ENCODE measurements around the gene SDF2L1. TPM values are rescaled to one million over a fixed set of nuclear protein-coding genes. Genes with fewer than 3 reads are reported as not detected.
A peak's percentile ranks its signal among the peaks of the same experiment; 100 is the strongest.
"Not testable (repeated sequence)": the region's sequence is repeated elsewhere in the genome, so short reads cannot be mapped to it uniquely, and the experiment has no call there.

SDF2L1 gene
- total RNA-seq, 1 donor from 2014 or later = 4.3 TPM

DNA sequence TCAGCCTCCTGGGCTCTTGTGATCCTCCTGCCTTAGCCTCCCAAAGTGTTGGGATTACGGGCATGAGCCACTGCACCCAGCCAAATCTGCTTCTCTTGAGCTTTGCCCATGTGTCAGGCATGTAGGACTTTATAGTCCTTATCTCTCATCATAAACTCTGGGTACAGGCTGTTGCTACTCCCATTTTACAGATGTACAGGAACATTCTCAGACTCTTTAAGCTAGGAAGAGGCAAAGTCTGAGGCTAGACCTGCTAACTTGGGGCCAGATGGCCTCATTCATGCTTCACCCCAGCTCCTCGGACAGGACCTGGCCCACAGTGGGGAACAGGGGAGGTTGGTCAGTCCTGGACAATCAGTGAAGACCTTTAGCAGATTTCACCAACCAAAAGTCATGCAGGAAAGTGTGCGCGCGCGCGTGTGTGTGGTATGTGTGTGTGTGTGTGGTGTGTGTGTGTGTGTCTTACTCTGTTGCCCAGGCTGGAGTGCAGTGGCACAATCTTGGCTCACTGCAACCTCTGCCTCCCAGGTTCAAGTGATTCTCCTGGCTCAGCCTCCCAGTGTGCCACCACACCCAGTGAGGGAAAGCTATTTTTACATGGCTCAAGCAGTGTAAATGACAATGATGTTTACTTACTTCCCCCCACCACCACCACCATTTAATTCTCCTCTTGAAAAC lies 36.1 kb upstream of the SDF2L1 start:
- no peaks in the 10 kb centered on the region for H3K36me3 ChIP-seq
- H3K4me2 ChIP-seq = no peak overlapping the region
- Mint-ChIP-seq H3K9me3 (no peaks in the 10 kb centered on the region), H3K27me3 (ENCODE audit: insufficient read depth, low read depth) (no peaks in the 10 kb centered on the region), H3K36me3 (peaks cover 13% of the 10 kb centered on the region), H3K4me3 (no peak overlapping the region), H3K27ac (peak overlapping the region; percentile 69), H3K4me1 (peaks cover 6% of the 10 kb centered on the region)
- DNase-seq (ENCODE audit: low spot score) = no peak
- H3F3A ChIP-seq (ENCODE audit: low read depth) = no peaks in the 10 kb centered on the region
- TF ChIP-seq EZH2 (IDR thresholded peaks at IDR 0.05) = no peak
- TF ChIP-seq, protein P1, sequence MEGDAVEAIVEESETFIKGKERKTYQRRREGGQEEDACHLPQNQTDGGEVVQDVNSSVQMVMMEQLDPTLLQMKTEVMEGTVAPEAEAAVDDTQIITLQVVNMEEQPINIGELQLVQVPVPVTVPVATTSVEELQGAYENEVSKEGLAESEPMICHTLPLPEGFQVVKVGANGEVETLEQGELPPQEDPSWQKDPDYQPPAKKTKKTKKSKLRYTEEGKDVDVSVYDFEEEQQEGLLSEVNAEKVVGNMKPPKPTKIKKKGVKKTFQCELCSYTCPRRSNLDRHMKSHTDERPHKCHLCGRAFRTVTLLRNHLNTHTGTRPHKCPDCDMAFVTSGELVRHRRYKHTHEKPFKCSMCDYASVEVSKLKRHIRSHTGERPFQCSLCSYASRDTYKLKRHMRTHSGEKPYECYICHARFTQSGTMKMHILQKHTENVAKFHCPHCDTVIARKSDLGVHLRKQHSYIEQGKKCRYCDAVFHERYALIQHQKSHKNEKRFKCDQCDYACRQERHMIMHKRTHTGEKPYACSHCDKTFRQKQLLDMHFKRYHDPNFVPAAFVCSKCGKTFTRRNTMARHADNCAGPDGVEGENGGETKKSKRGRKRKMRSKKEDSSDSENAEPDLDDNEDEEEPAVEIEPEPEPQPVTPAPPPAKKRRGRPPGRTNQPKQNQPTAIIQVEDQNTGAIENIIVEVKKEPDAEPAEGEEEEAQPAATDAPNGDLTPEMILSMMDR (IDR thresholded peaks at IDR 0.05) = no peak
- TF ChIP-seq EZH2phosphoT487 (IDR thresholded peaks at IDR 0.05) = no peak
- no peak overlapping the region for H3K27ac ChIP-seq
- no peak overlapping the region for H2AFZ ChIP-seq (replicated peaks)
- H4K20me1 ChIP-seq (ENCODE audit: low read depth) = peaks cover 96% of the 10 kb centered on the region
- no peak overlapping the region for H3K9ac ChIP-seq
- H3K27me3 ChIP-seq = no peaks in the 10 kb centered on the region
- peaks cover 96% of the 10 kb centered on the region for H3K79me2 ChIP-seq (ENCODE audit: low read depth)
- H3K9me3 ChIP-seq (ENCODE audit: low read depth) = no peaks in the 10 kb centered on the region
- H3K4me3 ChIP-seq = no peak overlapping the region
- no peaks in the 10 kb centered on the region for H3K4me1 ChIP-seq

DNA sequence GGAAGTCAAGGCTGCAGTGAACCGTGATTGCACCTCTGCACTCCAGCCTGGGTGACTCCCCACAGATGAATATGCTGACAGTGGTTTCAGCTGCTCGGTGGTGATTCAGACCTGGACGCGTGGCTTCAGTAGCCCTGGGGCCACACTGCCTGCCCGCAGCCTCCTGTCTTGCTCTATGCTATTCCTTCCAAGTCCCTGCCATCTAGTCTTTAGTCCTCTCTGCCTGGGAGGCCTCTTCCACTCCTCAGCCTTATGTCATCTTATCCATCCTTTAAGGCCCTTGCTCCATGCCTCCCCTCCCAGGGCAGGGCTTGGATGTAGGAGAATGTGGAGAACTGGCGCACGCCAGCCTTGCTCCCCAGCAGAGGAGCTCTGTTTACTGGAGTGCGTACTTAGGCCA lies 35.3 kb upstream of the SDF2L1 start:
- Histone ChIP-seq H3K27ac (no peak overlapping the region), H3K9ac (no peak overlapping the region), H3F3A (ENCODE audit: low read depth) (no peaks in the 10 kb centered on the region), H4K20me1 (ENCODE audit: low read depth) (peaks cover 94% of the 10 kb centered on the region), H3K9me3 (ENCODE audit: low read depth) (no peaks in the 10 kb centered on the region), H3K4me3 (no peak overlapping the region), H3K4me2 (no peak overlapping the region), H3K79me2 (ENCODE audit: low read depth) (peaks cover 91% of the 10 kb centered on the region), H2AFZ (replicated peaks) (no peak overlapping the region), H3K27me3 (no peaks in the 10 kb centered on the region), H3K36me3 (no peaks in the 10 kb centered on the region), H3K4me1 (no peaks in the 10 kb centered on the region)
- no peak for DNase-seq (ENCODE audit: low spot score)
- no peak overlapping the region for H3K27ac Mint-ChIP-seq
- no peak overlapping the region for H3K4me3 Mint-ChIP-seq
- no peaks in the 10 kb centered on the region for H3K9me3 Mint-ChIP-seq
- peaks cover 6% of the 10 kb centered on the region for H3K4me1 Mint-ChIP-seq
- H3K27me3 Mint-ChIP-seq (ENCODE audit: insufficient read depth, low read depth) = no peaks in the 10 kb centered on the region
- H3K36me3 Mint-ChIP-seq = peaks cover 20% of the 10 kb centered on the region
- TF ChIP-seq EZH2 (IDR thresholded peaks at IDR 0.05) (no peak), EZH2phosphoT487 (IDR thresholded peaks at IDR 0.05) (no peak)
- TF ChIP-seq, protein P1 (IDR thresholded peaks at IDR 0.05) = no peak

DNA sequence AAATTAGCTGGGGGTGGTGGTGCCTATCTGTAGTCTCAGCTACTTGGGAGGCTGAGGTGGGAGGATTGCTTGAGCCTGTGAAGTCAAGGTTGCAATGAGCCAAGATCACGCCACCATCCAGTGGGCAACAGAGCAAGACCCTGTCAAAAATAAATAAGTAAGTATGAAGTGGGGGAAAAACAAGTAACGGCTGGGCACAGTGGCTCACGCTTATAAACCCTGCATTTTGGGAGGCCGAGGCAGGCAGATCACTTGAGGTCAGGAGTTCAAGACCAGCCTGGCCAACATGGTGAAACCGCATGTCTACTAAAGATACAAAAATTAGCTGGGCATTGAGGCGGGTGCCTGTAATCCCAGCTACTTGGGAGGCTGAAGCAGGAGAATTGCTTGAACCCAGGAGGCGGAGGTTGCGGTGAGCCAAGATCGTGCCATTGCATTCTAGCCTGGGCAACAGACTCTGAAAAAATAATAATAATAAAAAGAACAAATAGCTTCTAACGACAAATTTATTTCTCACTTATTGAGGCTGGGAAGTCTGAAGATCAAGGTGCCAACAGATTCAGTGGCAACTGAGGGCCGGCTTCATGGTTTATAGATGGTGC lies 32.4 kb upstream of the SDF2L1 start:
- not testable (repeated sequence) for H2AFZ ChIP-seq (replicated peaks); H3K4me2 ChIP-seq; H3K4me3 Mint-ChIP-seq; H3K27ac Mint-ChIP-seq; H3K27ac ChIP-seq; H3K9ac ChIP-seq; H3K4me1 Mint-ChIP-seq; H3K4me3 ChIP-seq; H3K27me3 ChIP-seq; H3K27me3 Mint-ChIP-seq (ENCODE audit: insufficient read depth, low read depth); H3K36me3 ChIP-seq; H3K9me3 ChIP-seq (ENCODE audit: low read depth); H3F3A ChIP-seq (ENCODE audit: low read depth); DNase-seq (ENCODE audit: low spot score); H3K9me3 Mint-ChIP-seq; H3K4me1 ChIP-seq
- H3K36me3 Mint-ChIP-seq = peaks cover 26% of the 10 kb centered on the region
- peaks cover 87% of the 10 kb centered on the region for H3K79me2 ChIP-seq (ENCODE audit: low read depth)
- H4K20me1 ChIP-seq (ENCODE audit: low read depth) = peaks cover 91% of the 10 kb centered on the region

Data from neural progenitor cell (in vitro differentiated cells).